Activated CD4-positive, alpha-beta T cell treated with anti-CD3 and anti-CD28 coated beads, Interleukin-2, amount 50 U/mL, for 1 hour (primary cell): ENCODE measurements around the gene SEL1L.
"Not testable (repeated sequence)": the region's sequence is repeated elsewhere in the genome, so short reads cannot be mapped to it uniquely, and the experiment has no call there.

ENCODE experiments used
- DNase-seq: peaks from one replicate; pipeline ENCODE4 v3.0.0-alpha.2; 2020

SEL1L gene

GRCh38 chr14:81446279-81447007, 87.2 kb downstream of the SEL1L start:
- no peak for DNase-seq

GRCh38 chr14:81441626-81442134, 92.0 kb downstream of the SEL1L start:
- no peak for DNase-seq

GRCh38 chr14:81440041-81440440, 93.6 kb downstream of the SEL1L start:
- no peak for DNase-seq

DNA sequence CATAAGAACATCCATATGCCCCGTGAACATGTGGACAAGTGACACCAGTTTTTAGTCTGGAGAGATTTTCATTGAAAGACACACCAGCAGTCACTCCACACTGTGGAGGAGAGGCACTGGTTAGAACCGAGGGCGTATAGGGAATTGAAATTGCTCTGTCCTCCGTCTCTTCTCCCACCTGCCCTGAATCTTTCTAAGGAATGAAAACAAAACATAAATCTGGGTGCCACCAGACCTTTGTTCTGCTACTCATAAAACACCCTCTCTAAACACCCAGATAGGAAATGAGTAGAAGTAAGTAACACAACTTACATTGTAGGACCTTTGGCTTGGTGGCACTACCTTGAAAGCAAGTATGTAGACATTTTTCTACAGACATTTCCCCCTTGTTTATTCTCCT, 96.4 kb downstream of the SEL1L start:
- no peak for DNase-seq

- DNase-seq, result peak; percentile 14
These were observed 97.1 kb downstream of the SEL1L start for GRCh38 chr14:81436296-81437138.

GRCh38 chr14:81435391-81436295, 98.0 kb downstream of the SEL1L start:
- peak; percentile 3 for DNase-seq

DNA sequence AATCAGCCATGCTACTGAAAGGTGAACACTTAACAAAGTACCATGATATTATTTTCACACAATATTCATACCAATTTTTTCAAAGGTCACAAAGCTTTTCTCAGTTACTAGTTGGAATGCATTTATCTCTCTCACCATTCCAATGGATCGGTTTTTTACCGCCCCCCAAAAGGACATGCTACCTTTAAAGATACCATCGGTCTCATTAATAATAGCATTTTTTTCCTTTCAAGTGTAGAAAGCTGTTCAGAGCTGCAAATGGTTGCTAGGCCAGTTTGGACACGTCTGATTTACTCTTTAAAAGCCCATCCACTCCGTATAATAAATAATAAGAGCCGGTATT, 98.6 kb downstream of the SEL1L start:
- no peak for DNase-seq

DNA sequence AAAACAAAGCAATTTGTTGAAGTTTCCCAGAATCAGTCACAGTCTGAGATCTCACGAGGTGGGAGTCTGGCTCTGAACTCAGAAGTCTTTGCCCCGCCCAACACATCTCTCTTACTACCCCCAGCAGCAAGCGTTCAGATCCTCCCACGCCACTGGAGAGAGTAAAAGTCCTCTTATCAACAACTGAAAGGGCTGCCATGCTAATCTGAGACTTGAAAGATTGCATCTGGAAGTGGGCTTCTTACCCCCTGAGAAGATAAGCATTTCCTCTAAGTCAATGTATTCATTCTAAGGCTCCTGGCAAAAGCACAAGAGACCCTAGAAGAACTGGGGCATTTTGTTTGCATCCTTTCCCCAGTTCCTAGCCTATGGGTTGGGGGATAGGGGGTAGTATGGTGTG, 99.4 kb downstream of the SEL1L start:
- no peak for DNase-seq

DNA sequence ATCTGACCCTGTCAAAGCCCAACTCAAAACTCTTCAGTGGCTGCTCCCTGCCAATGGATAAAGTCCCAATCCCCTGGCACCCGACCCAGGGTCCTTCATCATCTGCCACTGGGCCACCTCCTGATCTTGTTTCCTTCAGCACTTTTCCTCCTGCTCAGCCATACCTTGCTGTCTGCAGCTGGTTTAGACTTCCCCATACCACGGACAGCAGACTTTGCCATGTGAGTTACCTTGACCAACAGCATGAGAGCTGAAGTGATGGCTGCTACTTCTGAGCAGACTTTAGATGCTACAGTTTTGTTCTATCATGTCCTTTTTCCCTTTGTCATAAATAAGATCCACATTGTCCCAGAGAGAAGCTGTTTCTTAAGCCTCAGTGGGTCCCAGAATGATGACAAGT, 100.3 kb downstream of the SEL1L start:
- no peak for DNase-seq

- DNase-seq, result no peak
These were observed 101.4 kb downstream of the SEL1L start for GRCh38 chr14:81432219-81432661.

DNA sequence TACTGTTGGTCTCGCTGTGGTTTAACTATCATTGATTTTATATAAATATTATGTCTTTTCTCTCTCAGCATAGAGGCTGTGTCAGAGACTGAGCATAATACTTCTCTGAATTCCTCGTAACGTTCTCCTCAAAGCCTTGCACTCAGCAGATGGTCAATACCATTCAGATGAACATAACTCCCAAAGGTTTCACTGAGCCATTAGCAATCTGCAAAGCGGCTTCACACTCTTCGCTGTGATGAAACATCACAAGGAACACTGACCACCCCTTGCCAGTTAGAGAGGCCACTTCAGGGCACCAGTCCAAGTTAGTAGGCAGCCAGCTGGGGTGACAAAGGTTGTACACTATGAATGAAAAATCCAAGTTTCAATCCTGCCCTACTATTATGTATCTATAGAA, 103.4 kb downstream of the SEL1L start:
- DNase-seq, result no peak

DNA sequence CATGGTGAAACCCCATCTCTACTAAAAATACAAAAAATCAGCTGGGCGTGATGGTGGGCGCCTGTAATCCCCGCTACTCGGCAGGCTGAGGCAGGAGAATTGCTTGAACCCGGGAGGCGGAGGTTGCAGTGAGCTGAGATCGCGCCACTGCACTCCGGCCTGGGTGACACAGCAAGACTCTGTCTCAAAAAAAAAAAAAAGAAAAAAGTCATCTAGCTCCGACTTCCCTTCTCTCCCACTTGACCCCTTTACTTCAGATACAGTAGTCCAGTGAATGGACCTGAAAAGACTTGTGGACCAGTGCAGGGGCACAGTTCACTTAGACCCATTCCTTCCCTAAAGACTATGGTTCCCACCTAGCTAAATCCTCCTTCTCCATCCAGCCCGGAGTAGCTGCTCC, 103.9 kb downstream of the SEL1L start:
- DNase-seq, result not testable (repeated sequence)

DNA sequence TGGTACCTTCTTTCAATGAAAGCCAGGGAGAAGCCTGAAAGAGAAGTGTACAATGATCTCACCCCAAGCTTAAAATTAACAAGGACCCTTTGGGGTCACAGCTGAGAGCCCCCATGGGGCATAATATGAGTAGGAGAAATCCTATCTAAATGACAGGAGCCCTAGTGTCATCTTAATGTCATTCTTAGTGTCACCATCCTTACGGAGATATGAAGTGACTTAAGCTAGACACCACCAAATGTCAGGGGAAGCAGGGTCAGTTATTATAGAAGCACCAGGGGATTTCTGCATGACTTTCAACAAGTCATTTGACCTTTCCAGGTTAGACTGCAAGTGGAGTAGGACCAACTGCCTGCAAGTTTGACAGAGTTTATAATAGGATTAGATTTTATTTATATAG, 104.6 kb downstream of the SEL1L start:
- no peak for DNase-seq

GRCh38 chr14:81427348-81428058, 106.2 kb downstream of the SEL1L start:
- DNase-seq, result no peak

GRCh38 chr14:81423504-81423903, 110.1 kb downstream of the SEL1L start:
- DNase-seq, result no peak
